ENCODE results near the gene SPDYE6.
"Not testable (repeated sequence)": the region's sequence is repeated elsewhere in the genome, so short reads cannot be mapped to it uniquely, and the experiment has no call there.

The SPDYE6 gene, protein sequence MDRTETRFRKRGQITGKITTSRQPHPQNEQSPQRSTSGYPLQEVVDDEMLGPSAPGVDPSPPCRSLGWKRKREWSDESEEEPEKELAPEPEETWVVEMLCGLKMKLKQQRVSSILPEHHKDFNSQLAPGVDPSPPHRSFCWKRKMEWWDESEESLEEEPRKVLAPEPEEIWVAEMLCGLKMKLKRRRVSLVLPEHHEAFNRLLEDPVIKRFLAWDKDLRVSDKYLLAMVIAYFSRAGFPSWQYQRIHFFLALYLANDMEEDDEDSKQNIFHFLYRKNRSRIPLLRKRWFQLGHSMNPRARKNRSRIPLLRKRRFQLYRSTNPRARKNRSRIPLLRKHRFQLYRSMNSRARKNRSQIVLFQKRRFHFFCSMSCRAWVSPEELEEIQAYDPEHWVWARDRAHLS

DNA sequence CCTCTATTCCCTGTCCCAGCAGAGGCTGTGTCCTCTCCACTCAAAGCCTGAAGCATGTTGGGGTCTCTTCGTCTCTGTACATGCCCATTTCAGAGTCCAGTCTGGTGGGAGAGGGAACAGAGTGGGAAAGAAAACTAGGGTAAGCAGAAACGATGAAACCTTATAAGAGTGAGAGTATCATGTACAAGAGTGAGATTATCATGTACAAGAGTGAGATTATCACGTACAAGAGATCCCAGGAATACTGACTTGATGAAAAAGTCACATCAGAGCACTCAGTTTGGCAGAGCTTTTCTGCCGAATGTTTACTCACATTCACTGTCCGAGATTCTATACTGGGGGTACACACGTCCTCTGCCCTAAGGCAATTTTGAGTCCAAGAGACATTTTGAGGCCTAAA, at the start of gene SPDYE6:
Gene SPDYE6, minus strand, starts transcription at position 101 of the 400 bp plus-strand sequence. CDS start 421 bp downstream, outside the sequence.
- H3K4me3 ChIP-seq (replicated peaks; ENCODE audit: low read depth, low read length); H3K27me3 ChIP-seq (replicated peaks; ENCODE audit: control insufficient read depth, insufficient read depth, low read length); DNase-seq (ENCODE audit: extremely low read depth, insufficient read length); H3K36me3 ChIP-seq (ENCODE audit: control insufficient read depth, insufficient read depth, low read length): not testable (repeated sequence)

DNA sequence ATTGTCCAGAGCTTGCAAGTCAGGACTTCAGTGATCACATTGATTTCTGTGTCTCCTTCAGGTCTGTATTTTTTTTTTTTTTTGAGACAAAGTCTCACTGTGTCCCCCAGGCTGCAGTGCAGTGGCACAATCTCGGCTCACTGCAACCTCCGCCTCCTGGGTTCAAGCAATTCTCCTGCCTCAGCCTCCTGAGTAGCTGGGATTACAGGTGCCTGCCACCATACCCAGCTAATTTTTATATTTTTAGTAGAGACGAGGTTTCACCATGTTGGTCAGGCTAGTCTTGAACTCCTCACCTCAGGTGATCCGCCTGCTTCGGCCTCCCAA, 48.6 kb upstream of the SPDYE6 start:
- not testable (repeated sequence) for DNase-seq (ENCODE audit: extremely low read depth, insufficient read length); H3K4me3 ChIP-seq (replicated peaks; ENCODE audit: low read depth, low read length); H3K27me3 ChIP-seq (replicated peaks; ENCODE audit: control insufficient read depth, insufficient read depth, low read length)
- peaks cover 30% of the 10 kb centered on the region for H3K36me3 ChIP-seq (ENCODE audit: control insufficient read depth, insufficient read depth, low read length)

DNA sequence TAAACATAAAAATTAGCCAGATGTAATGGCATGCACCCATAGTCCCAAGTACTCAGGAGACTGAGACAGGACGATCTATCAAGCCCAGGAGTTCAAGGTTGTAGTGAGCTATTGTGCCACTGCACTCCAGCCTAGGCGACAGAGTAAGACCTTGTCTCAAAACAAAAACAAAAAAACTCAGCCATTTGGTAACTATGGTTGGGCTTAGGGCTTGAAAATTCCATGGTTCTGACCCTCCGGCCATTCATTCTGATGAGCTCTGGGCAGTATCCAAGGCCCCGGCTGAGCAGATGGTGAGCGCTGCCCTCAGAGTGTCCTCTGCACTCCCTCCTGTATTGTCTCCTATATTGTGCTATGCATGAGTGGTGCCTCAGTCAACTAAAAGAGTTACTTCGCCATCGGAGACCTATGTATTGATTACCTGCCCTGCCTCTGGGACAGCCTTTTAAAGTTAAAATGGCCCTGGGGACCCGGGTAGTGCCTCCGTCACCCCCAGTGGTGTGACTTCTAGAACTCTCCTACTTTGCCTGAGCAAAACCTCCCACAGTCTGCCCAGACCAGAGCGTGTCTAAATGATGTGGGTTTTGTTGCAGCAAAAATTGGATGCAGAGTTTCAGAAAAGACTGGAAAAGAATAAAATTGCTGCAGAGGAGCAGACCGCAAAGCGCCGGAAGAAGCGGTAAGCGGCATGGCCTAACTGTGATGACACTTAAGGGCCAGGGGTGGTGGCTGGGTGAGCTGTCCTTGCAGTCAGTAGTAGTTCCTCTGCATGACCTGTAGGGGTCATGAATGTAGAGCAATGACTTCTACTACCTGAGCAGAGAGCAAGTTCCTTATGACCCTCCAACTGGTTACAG, 48.0 kb upstream of the SPDYE6 start:
- peak; percentile 78 for TF ChIP-seq CTCF (IDR thresholded peaks at IDR 0.05; ENCODE audit: insufficient read depth, low read length, poor library complexity, severe bottlenecking)
- DNase-seq (ENCODE audit: extremely low read depth, insufficient read length): peak; percentile 60
- H3K36me3 ChIP-seq (ENCODE audit: control insufficient read depth, insufficient read depth, low read length): peaks cover 28% of the 10 kb centered on the region

GRCh38 chr7:102403563-102403962, 47.3 kb upstream of the SPDYE6 start:
- no peak for DNase-seq (ENCODE audit: extremely low read depth, insufficient read length)
- no peak for TF ChIP-seq CTCF (IDR thresholded peaks at IDR 0.05; ENCODE audit: insufficient read depth, low read length, poor library complexity, severe bottlenecking)
- Histone ChIP-seq H3K27me3 (replicated peaks; ENCODE audit: control insufficient read depth, insufficient read depth, low read length) (no peaks in the 10 kb centered on the region), H3K4me3 (replicated peaks; ENCODE audit: low read depth, low read length) (no peak overlapping the region), H3K36me3 (ENCODE audit: control insufficient read depth, insufficient read depth, low read length) (peaks cover 28% of the 10 kb centered on the region)

More for the DNA sequence above, 48.0 kb upstream of the SPDYE6 start:
- Histone ChIP-seq H3K4me3 (replicated peaks; ENCODE audit: low read depth, low read length) (no peak overlapping the region), H3K27me3 (replicated peaks; ENCODE audit: control insufficient read depth, insufficient read depth, low read length) (no peaks in the 10 kb centered on the region)

DNA sequence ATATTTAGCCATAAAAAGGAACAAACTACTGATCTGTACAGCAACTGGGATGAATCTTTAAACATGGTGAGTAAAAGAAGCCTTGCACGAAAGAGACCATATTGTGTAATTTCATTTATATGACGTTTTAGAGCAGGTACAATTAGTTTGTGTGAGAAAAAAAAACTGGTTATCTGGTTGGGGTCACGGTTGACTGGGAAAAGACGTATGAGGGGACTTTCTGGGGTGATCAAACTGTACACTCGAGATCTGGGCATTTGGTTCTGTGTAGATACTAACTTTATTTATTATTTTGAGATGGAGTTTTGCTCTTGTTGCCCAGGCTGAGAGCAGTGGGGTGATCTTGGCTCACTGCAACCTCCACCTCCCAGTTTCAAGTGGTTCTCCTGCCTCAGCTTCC, 44.1 kb upstream of the SPDYE6 start:
- H3K4me3 ChIP-seq (replicated peaks; ENCODE audit: low read depth, low read length): no peak overlapping the region
- DNase-seq (ENCODE audit: extremely low read depth, insufficient read length): no peak
- H3K27me3 ChIP-seq (replicated peaks; ENCODE audit: control insufficient read depth, insufficient read depth, low read length): no peaks in the 10 kb centered on the region
- peaks cover 18% of the 10 kb centered on the region for H3K36me3 ChIP-seq (ENCODE audit: control insufficient read depth, insufficient read depth, low read length)
- no peak for TF ChIP-seq CTCF (IDR thresholded peaks at IDR 0.05; ENCODE audit: insufficient read depth, low read length, poor library complexity, severe bottlenecking)

- H3K36me3 ChIP-seq (ENCODE audit: control insufficient read depth, insufficient read depth, low read length): peaks cover 13% of the 10 kb centered on the region
Measured at GRCh38 chr7:102398543-102398942, 42.3 kb upstream of the SPDYE6 start.

More at GRCh38 chr7:102398543-102398942, 42.3 kb upstream of the SPDYE6 start:
- no peaks in the 10 kb centered on the region for H3K27me3 ChIP-seq (replicated peaks; ENCODE audit: control insufficient read depth, insufficient read depth, low read length)
- DNase-seq (ENCODE audit: extremely low read depth, insufficient read length): no peak
- no peak for TF ChIP-seq CTCF (IDR thresholded peaks at IDR 0.05; ENCODE audit: insufficient read depth, low read length, poor library complexity, severe bottlenecking)
- no peak overlapping the region for H3K4me3 ChIP-seq (replicated peaks; ENCODE audit: low read depth, low read length)
